B cell (primary cell): Measurements from ENCODE around the gene GNB5. TPM values are rescaled to one million over a fixed set of nuclear protein-coding genes. Genes with fewer than 3 reads are reported as not detected.

Experiments
- ATAC-seq: fragments of 200-7000 bp; cut with Tn5 transposase; one replicate; pipeline ENCODE4 v1.10.0; 2021; ENCODE audit warnings: low read depth, mild to moderate bottlenecking, moderate number of reproducible peaks, moderate library complexity
- CTCF ChIA-PET: fragments of 350-600 bp; sonication (Branson Sonifier 250); formaldehyde crosslinking; loops from one replicate; lab custom pipeline; 2021; ENCODE audit warnings: antibody characterized with exemption, inconsistent platforms; lab: Charles Lee
- POLR2A ChIA-PET: fragments of 350-600 bp; sonication (Branson Sonifier 250); formaldehyde crosslinking; loops from one replicate; lab custom pipeline; 2021; ENCODE audit warnings: antibody characterized with exemption; lab: Charles Lee
- DNase-seq: peaks from one replicate; pipeline ENCODE4 v3.0.0; 2013
- H2AFZ ChIP-seq: 2 replicates; pipeline ENCODE4 v1.6.1; 2012; ENCODE audit warnings: mild to moderate bottlenecking, low read depth, low read length; ENCODE audit not compliant: insufficient read depth, poor library complexity, severe bottlenecking
- H3K27ac ChIP-seq, 2 donors: 1 replicate in 1 of 2; 2 replicates in 1 of 2; pipeline ENCODE4 v1.5.1; 2012 to 2013; ENCODE audit warnings: low read length in 2 of 2, mild to moderate bottlenecking in 2 of 2, moderate library complexity in 1 of 2
- H3K27me3 ChIP-seq, 4 experiments: fragments of 200-600 bp in 1 of 4; sonication (generic) in 1 of 4; replicated peaks in 1 of 4; 1 replicate in 2 of 4; 2 replicates in 2 of 4; pipeline versions ENCODE4 v1.6.1 to v1.7.0; 2013 to 2016; ENCODE audit warnings: low read length in 3 of 4, mild to moderate bottlenecking in 2 of 4, mixed read lengths in 1 of 4, moderate library complexity in 1 of 4; ENCODE audit not compliant: insufficient read depth in 4 of 4, control insufficient read depth in 3 of 4; ENCODE audit errors: control extremely low read depth in 1 of 4
- H3K36me3 ChIP-seq, 2 experiments: replicated peaks in 1 of 2; 1 replicate in 1 of 2; 2 replicates in 1 of 2; pipeline versions ENCODE4 v1.6.1 to v1.7.1; 2013; ENCODE audit warnings: low read length in 1 of 2; ENCODE audit not compliant: insufficient read depth in 2 of 2, control insufficient read depth in 1 of 2; ENCODE audit errors: control extremely low read depth in 1 of 2, extremely low read depth in 1 of 2
- H3K4me1 ChIP-seq, 2 donors: fragments of 200-600 bp in 1 of 2; sonication (generic) in 1 of 2; 1 replicate in 1 of 2; 2 replicates in 1 of 2; pipeline versions ENCODE4 v1.5.1 to v1.6.1; 2013 to 2017; ENCODE audit warnings: low read length in 2 of 2; ENCODE audit not compliant: control insufficient read depth in 2 of 2, insufficient read depth in 2 of 2
- H3K4me2 ChIP-seq: replicated peaks from 2 replicates; pipeline ENCODE3; 2012; ENCODE audit warnings: mild to moderate bottlenecking, low read depth, low read length; ENCODE audit not compliant: poor library complexity, severe bottlenecking
- H3K4me3 ChIP-seq, 5 experiments: fragments of 200-600 bp in 1 of 5; sonication (generic) in 1 of 5; 1 replicate in 3 of 5; 2 replicates in 2 of 5; pipeline versions ENCODE4 v1.5.1 to v1.7.0; 2011 to 2016; ENCODE audit warnings: low read length in 4 of 5, mild to moderate bottlenecking in 4 of 5, low read depth in 2 of 5, control low read depth in 1 of 5, moderate library complexity in 1 of 5; ENCODE audit not compliant: insufficient read depth in 1 of 5; ENCODE audit errors: control extremely low read depth in 1 of 5, extremely low read depth in 1 of 5
- H3K79me2 ChIP-seq: fragments of 200-600 bp; sonication (generic); one replicate; pipeline ENCODE4 v1.6.0; 2016; ENCODE audit warnings: low read length; ENCODE audit not compliant: control insufficient read depth, insufficient read depth
- H3K9ac ChIP-seq: fragments of 200-600 bp; sonication (generic); 2 replicates; pipeline ENCODE4 v1.6.1; 2017; ENCODE audit warnings: mild to moderate bottlenecking, low read length, moderate library complexity
- H3K9me3 ChIP-seq, 3 donors: one replicate each; pipeline versions ENCODE4 v1.6.1 to v1.7.1; 2013; ENCODE audit warnings: low read length in 2 of 3; ENCODE audit not compliant: control insufficient read depth in 2 of 3, insufficient read depth in 1 of 3; ENCODE audit errors: control extremely low read depth in 1 of 3
- H4K20me1 ChIP-seq: 2 replicates; pipeline ENCODE4 v1.6.0; 2012; ENCODE audit warnings: mild to moderate bottlenecking, low read length; ENCODE audit not compliant: insufficient read depth, control insufficient read depth, poor library complexity, severe bottlenecking
- H3K27ac Mint-ChIP-seq: one replicate; pipeline ENCODE4 v1.8.0; 2021; ENCODE audit warnings: mixed read lengths
- H3K27me3 Mint-ChIP-seq: one replicate; pipeline ENCODE4 v1.8.0; 2021; ENCODE audit warnings: mixed read lengths
- H3K4me1 Mint-ChIP-seq: one replicate; pipeline ENCODE4 v1.8.0; 2021; ENCODE audit warnings: mixed read lengths
- H3K4me3 Mint-ChIP-seq: one replicate; pipeline ENCODE4 v1.8.0; 2021; ENCODE audit warnings: mixed read lengths
- H3K9me3 Mint-ChIP-seq: one replicate; pipeline ENCODE4 v1.8.0; 2022; ENCODE audit warnings: mixed read lengths; ENCODE audit not compliant: insufficient read depth
- CTCF ChIP-seq: fragments of 200-600 bp; IDR thresholded peaks from one replicate; pipeline ENCODE4 v1.8.0; 2022; ENCODE audit warnings: antibody characterized with exemption, mild to moderate bottlenecking
- EZH2 ChIP-seq: IDR thresholded peaks from 2 replicates; pipeline ENCODE4 v1.6.1; 2012; ENCODE audit warnings: borderline replicate concordance, low read depth, mild to moderate bottlenecking, moderate library complexity, low read length; ENCODE audit not compliant: insufficient read depth, poor library complexity, severe bottlenecking
- WGBS: methylation state at CpG from one replicate; pipeline ENCODE4 v1.1.5; 2013; ENCODE audit warnings: missing lambda C conversion rate; ENCODE audit not compliant: insufficient coverage; 5-methylcytosine and 5-hydroxymethylcytosine counted together
- intact Hi-C: fragments of 100-400 bp; cut with micrococcal nuclease; formaldehyde crosslinking; loops from one replicate; pipeline ENCODE4 v1.10.0; 2022
- polyA plus RNA-seq: library from polyadenylated mRNA; depleted of rRNA; stranded (reverse); fragments of >200 nt; gene quantifications from 2 replicates; pipeline ENCODE4 v1.2.3, GENCODE V29; 2012
- total RNA-seq, 2 donors: library from RNA; stranded (reverse); fragments of 120-200 nt in 1 of 2; gene quantifications; 1 replicate in 1 of 2; 2 replicates in 1 of 2; pipeline versions ENCODE4 v1.2.3 to v1.2.4, GENCODE V29; 2013 to 2022

GNB5 gene
- total and polyA plus RNA-seq, 2 donors (not counting 1 experiment from before 2014, with no cell fraction given), result 58.5 to 142 TPM

- no peak for TF ChIP-seq CTCF
- TF ChIP-seq EZH2, result no peak
- Histone ChIP-seq H2AFZ (no peak overlapping the region), H3K4me3 (no peak overlapping the region), H3K27ac (no peak overlapping the region), H3K4me1 (peaks cover 0 to 8% of the 10 kb centered on the region in 2 donors), H3K36me3 (peaks cover 0 to 86% of the 10 kb centered on the region in 2 experiments), H3K79me2 (no peaks in the 10 kb centered on the region), H3K9me3 (no peaks in the 10 kb centered on the region), H4K20me1 (no peaks in the 10 kb centered on the region), H3K9ac (no peak overlapping the region), H3K4me2 (no peak overlapping the region), H3K27me3 (no peaks in the 10 kb centered on the region)
- no peak for ATAC-seq
- no CpG with 5 or more reads among the region's 2 CpGs for WGBS
- H3K27me3 Mint-ChIP-seq, result no peaks in the 10 kb centered on the region
- intact Hi-C loops, result no loop called here
- CTCF ChIA-PET, result interaction anchor here (0.7 kb wide), 1 partner anchor 17 kb away, joined by 3 read pairs; no protein-coding TSS in a partner anchor
- H3K27ac Mint-ChIP-seq, result no peak overlapping the region
- no peaks in the 10 kb centered on the region for H3K9me3 Mint-ChIP-seq
- peaks cover 9% of the 10 kb centered on the region for H3K4me1 Mint-ChIP-seq
- H3K4me3 Mint-ChIP-seq, result no peak overlapping the region
- POLR2A ChIA-PET, result no interaction called here
- DNase-seq, result no peak
These were observed 44.9 kb downstream of the GNB5 start for GRCh38 chr15:52146261-52146660.

- ATAC-seq (no peak), DNase-seq (no peak)
- Histone ChIP-seq H3K27ac (no peak overlapping the region), H3K9ac (no peak overlapping the region), H3K4me1 (no peaks in the 10 kb centered on the region), H2AFZ (no peak overlapping the region), H4K20me1 (peaks cover 4% of the 10 kb centered on the region), H3K4me3 (no peak overlapping the region), H3K9me3 (no peaks in the 10 kb centered on the region), H3K4me2 (no peak overlapping the region), H3K27me3 (no peaks in the 10 kb centered on the region), H3K36me3 (peaks cover 0 to 86% of the 10 kb centered on the region in 2 experiments), H3K79me2 (no peaks in the 10 kb centered on the region)
- WGBS, result 59% methylated on average over 3 of the region's 7 CpGs
- ChIA-PET CTCF (no interaction called here), POLR2A (no interaction called here)
- no peaks in the 10 kb centered on the region for H3K27me3 Mint-ChIP-seq
- no peaks in the 10 kb centered on the region for H3K9me3 Mint-ChIP-seq
- TF ChIP-seq EZH2 (no peak), CTCF (no peak)
- H3K4me1 Mint-ChIP-seq, result no peaks in the 10 kb centered on the region
- intact Hi-C loops, result no loop called here
- H3K27ac Mint-ChIP-seq, result no peak overlapping the region
- H3K4me3 Mint-ChIP-seq, result no peak overlapping the region
These were observed 46.5 kb downstream of the GNB5 start for GRCh38 chr15:52144656-52145178.
